Nephron (organoid): ENCODE results near the gene NKAPD1.

ENCODE experiments used
- H3K27ac Mint-ChIP-seq, 3 experiments: 2 replicates each; pipeline ENCODE4 v1.8.0; 2020; ENCODE audit warnings: mixed read lengths in 3 of 3, mild to moderate bottlenecking in 2 of 3, moderate library complexity in 1 of 3
- H3K27me3 Mint-ChIP-seq: 2 replicates; pipeline ENCODE4 v1.8.0; 2021; ENCODE audit warnings: low read depth, mild to moderate bottlenecking, moderate library complexity, mixed read lengths
- H3K36me3 Mint-ChIP-seq: 2 replicates; pipeline ENCODE4 v1.8.0; 2020; ENCODE audit warnings: low read depth, mixed read lengths
- H3K4me1 Mint-ChIP-seq: 2 replicates; pipeline ENCODE4 v1.8.0; 2020; ENCODE audit warnings: mixed read lengths
- H3K4me3 Mint-ChIP-seq, 3 experiments: 2 replicates each; pipeline ENCODE4 v1.8.0; 2020; ENCODE audit warnings: mild to moderate bottlenecking in 3 of 3, mixed read lengths in 3 of 3, moderate library complexity in 2 of 3
- H3K9me3 Mint-ChIP-seq: 2 replicates; pipeline ENCODE4 v1.8.0; 2020; ENCODE audit warnings: mixed read lengths
- CTCF ChIP-seq, 3 experiments: fragments of 200-600 bp; sonication (generic); IDR thresholded peaks; one replicate each; pipeline ENCODE4 v1.5.0; 2021; ENCODE audit warnings: antibody characterized with exemption in 3 of 3; ENCODE audit not compliant: unreplicated experiment in 3 of 3

Gene NKAPD1

GRCh38 chr11:112096194-112096593, 22.1 kb downstream of the NKAPD1 start:
- TF ChIP-seq CTCF (IDR thresholded peaks at IDR 0.05; ENCODE audit: unreplicated experiment in 3 of 3), result no peak
- H3K27me3 Mint-ChIP-seq, result no peaks in the 10 kb centered on the region
- H3K9me3 Mint-ChIP-seq, result no peaks in the 10 kb centered on the region
- no peak overlapping the region for H3K4me3 Mint-ChIP-seq
- H3K36me3 Mint-ChIP-seq, result peaks cover 36% of the 10 kb centered on the region
- no peaks in the 10 kb centered on the region for H3K4me1 Mint-ChIP-seq
- no peak overlapping the region for H3K27ac Mint-ChIP-seq

GRCh38 chr11:112097734-112098528, 23.8 kb downstream of the NKAPD1 start:
- TF ChIP-seq CTCF (IDR thresholded peaks at IDR 0.05; ENCODE audit: unreplicated experiment in 3 of 3), result no peak
- no peak overlapping the region for H3K27ac Mint-ChIP-seq

GRCh38 chr11:112100462-112100861, 26.4 kb downstream of the NKAPD1 start:
- H3K4me3 Mint-ChIP-seq, result no peak overlapping the region

More at GRCh38 chr11:112097734-112098528, 23.8 kb downstream of the NKAPD1 start:
- no peak overlapping the region for H3K4me3 Mint-ChIP-seq
- no peaks in the 10 kb centered on the region for H3K4me1 Mint-ChIP-seq
- no peaks in the 10 kb centered on the region for H3K27me3 Mint-ChIP-seq
- H3K36me3 Mint-ChIP-seq, result peaks cover 20% of the 10 kb centered on the region
- no peaks in the 10 kb centered on the region for H3K9me3 Mint-ChIP-seq

GRCh38 chr11:112103446-112103845, 29.3 kb downstream of the NKAPD1 start:
- Mint-ChIP-seq H3K27ac (no peak overlapping the region), H3K4me1 (no peaks in the 10 kb centered on the region), H3K36me3 (peaks cover 3% of the 10 kb centered on the region), H3K27me3 (no peaks in the 10 kb centered on the region), H3K4me3 (no peak overlapping the region), H3K9me3 (no peaks in the 10 kb centered on the region)
- TF ChIP-seq CTCF (IDR thresholded peaks at IDR 0.05; ENCODE audit: unreplicated experiment in 3 of 3), result no peak

More at GRCh38 chr11:112100462-112100861, 26.4 kb downstream of the NKAPD1 start:
- TF ChIP-seq CTCF (IDR thresholded peaks at IDR 0.05; ENCODE audit: unreplicated experiment in 3 of 3), result no peak
- Mint-ChIP-seq H3K27ac (peak overlapping the region in 1 of 3 experiments; percentile 74), H3K4me1 (no peaks in the 10 kb centered on the region), H3K9me3 (no peaks in the 10 kb centered on the region), H3K27me3 (no peaks in the 10 kb centered on the region), H3K36me3 (peaks cover 11% of the 10 kb centered on the region)

GRCh38 chr11:112106070-112106469, 32.0 kb downstream of the NKAPD1 start:
- no peaks in the 10 kb centered on the region for H3K27me3 Mint-ChIP-seq
- no peak overlapping the region for H3K27ac Mint-ChIP-seq
- no peak for TF ChIP-seq CTCF (IDR thresholded peaks at IDR 0.05; ENCODE audit: unreplicated experiment in 3 of 3)
- H3K4me3 Mint-ChIP-seq, result no peak overlapping the region
- no peaks in the 10 kb centered on the region for H3K36me3 Mint-ChIP-seq
- no peaks in the 10 kb centered on the region for H3K9me3 Mint-ChIP-seq
- no peaks in the 10 kb centered on the region for H3K4me1 Mint-ChIP-seq
